PC-3 (cell line): ENCODE data around the gene FIZ1. TPM values are rescaled to one million over a fixed set of nuclear protein-coding genes. Genes with fewer than 3 reads are reported as not detected.

Source experiments
- ATAC-seq: fragments of 200-7000 bp; cut with Tn5 transposase; 2 replicates; pipeline ENCODE4 v1.9.1; 2020; ENCODE audit warnings: mild to moderate bottlenecking, moderate library complexity
- BruUV-seq: library from RNA; stranded (reverse); fragments of 400-500 nt; replicated peaks from 2 replicates; lab custom pipeline; 2021; lab: Mats Ljungman, UMichigan
- CTCF ChIA-PET: fragments of 300-600 bp; sonication (Branson Sonifier 250); formaldehyde crosslinking; loops from one replicate; lab custom pipeline; 2022; ENCODE audit warnings: antibody characterized with exemption; lab: Charles Lee
- POLR2A ChIA-PET: fragments of 300-600 bp; sonication (Branson Sonifier 250); formaldehyde crosslinking; loops from one replicate; lab custom pipeline; 2022; ENCODE audit warnings: antibody characterized with exemption; ENCODE audit not compliant: unreplicated experiment; lab: Charles Lee
- DNase-seq: peaks from one replicate; pipeline ENCODE4 v3.0.0-alpha.2; 2015
- H2AFZ ChIP-seq: fragments of 300-600 bp; sonication (generic); 2 replicates; pipeline ENCODE4 v1.6.0; 2016; ENCODE audit warnings: antibody characterized with exemption, low read length
- H3F3A ChIP-seq: fragments of 300-600 bp; sonication (generic); one replicate; pipeline ENCODE4 v1.6.0; 2017; ENCODE audit warnings: antibody characterized with exemption, low read length, control low read depth, mild to moderate bottlenecking; ENCODE audit not compliant: unreplicated experiment
- H3K27ac ChIP-seq: fragments of 300-600 bp; sonication (generic); 2 replicates; pipeline ENCODE4 v1.5.1; 2016; ENCODE audit warnings: mild to moderate bottlenecking, low read length
- H3K27me3 ChIP-seq: fragments of 300-600 bp; sonication (generic); 2 replicates; pipeline ENCODE4 v1.6.1; 2016; ENCODE audit warnings: low read length, mixed read lengths
- H3K36me3 ChIP-seq: fragments of 300-600 bp; sonication (generic); 2 replicates; pipeline ENCODE4 v1.6.1; 2016; ENCODE audit warnings: low read depth, mixed run types, low read length, mixed read lengths
- H3K4me1 ChIP-seq: fragments of 300-600 bp; sonication (generic); 2 replicates; pipeline ENCODE4 v1.5.1; 2016; ENCODE audit warnings: low read length; ENCODE audit not compliant: insufficient read depth
- H3K4me2 ChIP-seq: fragments of 300-600 bp; sonication (generic); 2 replicates; pipeline ENCODE4 v1.6.0; 2016; ENCODE audit warnings: low read length
- H3K4me3 ChIP-seq: fragments of 300-600 bp; sonication (generic); 2 replicates; pipeline ENCODE4 v1.5.1; 2016; ENCODE audit warnings: mild to moderate bottlenecking, low read length, mixed read lengths
- H3K79me2 ChIP-seq: fragments of 300-600 bp; sonication (generic); 2 replicates; pipeline ENCODE4 v1.6.1; 2017; ENCODE audit warnings: low read length, mixed read lengths
- H3K9ac ChIP-seq: fragments of 300-600 bp; sonication (generic); 2 replicates; pipeline ENCODE4 v1.6.0; 2016; ENCODE audit warnings: mild to moderate bottlenecking, low read length
- H3K9me2 ChIP-seq: fragments of 300-600 bp; sonication (generic); replicated peaks from 2 replicates; pipeline ENCODE4 v1.6.1; 2016; ENCODE audit warnings: mixed run types, low read length, mixed read lengths
- H3K9me3 ChIP-seq: fragments of 300-600 bp; sonication (generic); 2 replicates; pipeline ENCODE4 v1.6.1; 2016; ENCODE audit warnings: low read length, mixed read lengths
- H4K20me1 ChIP-seq: fragments of 300-600 bp; sonication (generic); 2 replicates; pipeline ENCODE4 v1.6.1; 2016; ENCODE audit warnings: low read length, mixed read lengths
- CTCF ChIP-seq: fragments of 300-600 bp; sonication (generic); conservative IDR thresholded peaks from 2 replicates; pipeline ENCODE4 v1.5.1; 2017; ENCODE audit warnings: antibody characterized with exemption, low read depth, mild to moderate bottlenecking, low read length
- EZH2 ChIP-seq: fragments of 300-600 bp; sonication (generic); IDR thresholded peaks from one replicate; pipeline ENCODE4 v1.6.1; 2017; ENCODE audit warnings: antibody characterized with exemption, mild to moderate bottlenecking, low read length; ENCODE audit not compliant: unreplicated experiment
- EZH2phosphoT487 ChIP-seq: fragments of 300-600 bp; sonication (generic); IDR thresholded peaks from 2 replicates; pipeline ENCODE4 v1.6.1; 2018; ENCODE audit warnings: mild to moderate bottlenecking, antibody characterized with exemption, low read length, borderline replicate concordance
- intact Hi-C: fragments of 100-400 bp; cut with micrococcal nuclease; formaldehyde crosslinking; loops from 2 replicates; pipeline ENCODE4 v1.9.0; 2023
- total RNA-seq: library from RNA; depleted of rRNA; stranded (reverse); fragments of >200 nt; gene quantifications from 2 replicates; pipeline ENCODE4 v1.2.3, GENCODE V29; 2014

Gene FIZ1
- total RNA-seq, 1 experiment from 2014 or later, result 11.7 TPM

GRCh38 chr19:55606471-55606787, 7.1 kb upstream of the FIZ1 start:
- BruUV-seq, result no TSS peak
- peaks cover 16% of the 10 kb centered on the region for H3K4me1 ChIP-seq
- ATAC-seq, result no peak
- H3K9me2 ChIP-seq, result no peaks in the 10 kb centered on the region
- intact Hi-C loops, result loop anchor here (1.0 kb wide), 1 partner anchor 89 kb away; no protein-coding TSS in a partner anchor
- peak overlapping the region; percentile 36 for H2AFZ ChIP-seq
- H3K27me3 ChIP-seq, result no peaks in the 10 kb centered on the region
- no peak for DNase-seq
- H3K27ac ChIP-seq, result no peak overlapping the region
- peak overlapping the region; percentile 87 for H3K4me2 ChIP-seq
- ChIA-PET CTCF (interaction anchor here (0.5 to 2.8 kb wide), 11 partner anchors 18 to 460 kb away, joined by 3 to 12 read pairs (median 4); partner anchors contain the start of genes ISOC2 and ZNF784), POLR2A (interaction anchor here (0.5 to 0.9 kb wide), 3 partner anchors 23 to 267 kb away, joined by 3 to 15 read pairs (median 5); partner anchors contain the start of gene KMT5C)
- peak overlapping the region; percentile 93 for H3K9ac ChIP-seq
- H3K9me3 ChIP-seq, result no peaks in the 10 kb centered on the region
- peaks cover 6% of the 10 kb centered on the region for H3F3A ChIP-seq
- H3K4me3 ChIP-seq, result peak overlapping the region; percentile 82
- peaks cover 26% of the 10 kb centered on the region for H3K79me2 ChIP-seq
- no peaks in the 10 kb centered on the region for H4K20me1 ChIP-seq
- no peak for TF ChIP-seq EZH2
- no peak for TF ChIP-seq EZH2phosphoT487
- TF ChIP-seq CTCF, result no peak
- H3K36me3 ChIP-seq, result no peaks in the 10 kb centered on the region

- Histone ChIP-seq H2AFZ (peak within 1 kb of the TSS; percentile 68), H3K9me3 (no peaks in the 10 kb centered on the region), H3K79me2 (peaks cover 27% of the 10 kb centered on the region), H3K4me3 (peak within 1 kb of the TSS; percentile 82), H3K9me2 (no peaks in the 10 kb centered on the region), H4K20me1 (no peaks in the 10 kb centered on the region), H3K27me3 (no peaks in the 10 kb centered on the region), H3K4me1 (peaks cover 19% of the 10 kb centered on the region), H3K4me2 (peak within 1 kb of the TSS; percentile 87), H3K27ac (peak within 1 kb of the TSS; percentile 71), H3K9ac (peak within 1 kb of the TSS; percentile 93), H3K36me3 (no peaks in the 10 kb centered on the region), H3F3A (peaks cover 6% of the 10 kb centered on the region)
- no TSS peak for BruUV-seq
- intact Hi-C loops, result loop anchor here (1.0 kb wide), 2 partner anchors 18 to 89 kb away; partner anchors contain the start of gene ZNF784
- peak; percentile 97 for TF ChIP-seq CTCF
- no peak for TF ChIP-seq EZH2
- POLR2A ChIA-PET, result interaction anchor here (0.5 to 0.9 kb wide), 3 partner anchors 23 to 266 kb away, joined by 3 to 15 read pairs (median 5); partner anchors contain the start of gene KMT5C
- peak; percentile 59 for ATAC-seq
- CTCF ChIA-PET, result interaction anchor here (0.5 to 2.8 kb wide), 13 partner anchors 17 to 459 kb away, joined by 3 to 12 read pairs (median 4); partner anchors contain the start of genes ISOC2 and ZNF784
- peak; percentile 92 for DNase-seq
These were observed 6.5 kb upstream of the FIZ1 start, which contains the start of gene ZNF865 for GRCh38 chr19:55605637-55606470. TSS of gene ZNF865 (plus strand) at chr19:55605647. CDS start at chr19:55613619, 7,972 bp downstream.
